HG03469 (cell line): ENCODE measurements around the gene SUPT3H.

Experiments used
- ATAC-seq: cut with Tn5 transposase; IDR thresholded peaks from one replicate; pipeline ENCODE4 v1.9.1; 2021; ENCODE audit warnings: mild to moderate bottlenecking, moderate library complexity, moderate number of reproducible peaks; ENCODE audit not compliant: unreplicated experiment

Gene SUPT3H

GRCh38 chr6:45377554-45378333 lies at the start of gene SUPT3H:
SUPT3H (minus strand) TSS chr6:45377934.
- ATAC-seq = peak; percentile 81

- ATAC-seq = no peak
These were observed 48.5 kb upstream of the SUPT3H start for GRCh38 chr6:45426251-45426650.

DNA sequence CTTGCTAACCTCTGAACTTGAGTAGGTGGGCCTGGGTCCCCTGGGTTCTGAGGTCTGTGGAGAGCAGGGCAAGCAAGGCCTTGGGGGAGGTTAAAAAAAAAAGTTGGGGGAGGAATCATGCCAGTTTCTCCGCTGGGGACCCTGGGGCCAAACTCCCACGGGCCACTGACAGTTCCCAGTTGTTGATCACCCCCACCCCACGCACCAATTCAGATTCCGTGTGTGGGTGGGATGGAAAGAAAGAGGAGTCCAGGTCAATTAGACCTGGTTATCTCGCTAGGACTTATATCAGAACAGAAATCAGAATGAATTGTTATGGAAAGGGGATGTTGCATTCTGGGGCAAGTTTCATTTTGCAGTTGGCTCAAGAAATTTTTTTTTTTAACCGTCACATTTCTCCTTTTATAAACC lies 46.7 kb upstream of the SUPT3H start:
- no peak for ATAC-seq

DNA sequence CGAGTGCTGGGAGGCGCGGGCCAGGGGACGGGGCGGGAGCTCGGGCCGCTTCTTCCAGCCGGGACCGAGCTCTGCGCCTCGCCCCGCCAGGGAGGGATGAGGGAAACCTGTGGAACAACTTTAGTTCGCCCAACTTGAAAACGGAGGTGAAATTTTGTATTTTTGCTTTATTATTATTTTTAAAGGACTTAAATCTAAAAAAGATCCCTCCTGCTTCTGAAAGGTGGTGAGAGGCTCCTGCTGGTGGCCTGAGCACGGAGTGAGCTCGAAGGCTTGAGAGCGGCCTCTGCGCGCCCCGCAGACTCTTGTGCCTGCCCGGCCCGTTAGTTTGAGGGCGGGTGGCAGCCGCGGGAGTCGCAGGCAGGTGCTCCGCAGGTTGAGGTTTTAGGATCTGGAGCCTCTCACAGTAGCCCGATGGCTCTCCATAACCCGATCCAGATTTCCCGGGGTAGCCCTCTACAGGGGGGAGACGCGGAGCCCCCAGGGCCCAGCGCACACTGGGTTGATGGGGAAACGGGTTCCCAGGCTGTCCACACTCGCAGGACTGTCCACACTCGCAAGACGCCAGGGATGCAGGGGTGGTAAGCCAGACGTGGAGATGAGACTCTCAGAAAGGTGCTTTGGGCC lies 46.2 kb upstream of the SUPT3H start:
- ATAC-seq = no peak

DNA sequence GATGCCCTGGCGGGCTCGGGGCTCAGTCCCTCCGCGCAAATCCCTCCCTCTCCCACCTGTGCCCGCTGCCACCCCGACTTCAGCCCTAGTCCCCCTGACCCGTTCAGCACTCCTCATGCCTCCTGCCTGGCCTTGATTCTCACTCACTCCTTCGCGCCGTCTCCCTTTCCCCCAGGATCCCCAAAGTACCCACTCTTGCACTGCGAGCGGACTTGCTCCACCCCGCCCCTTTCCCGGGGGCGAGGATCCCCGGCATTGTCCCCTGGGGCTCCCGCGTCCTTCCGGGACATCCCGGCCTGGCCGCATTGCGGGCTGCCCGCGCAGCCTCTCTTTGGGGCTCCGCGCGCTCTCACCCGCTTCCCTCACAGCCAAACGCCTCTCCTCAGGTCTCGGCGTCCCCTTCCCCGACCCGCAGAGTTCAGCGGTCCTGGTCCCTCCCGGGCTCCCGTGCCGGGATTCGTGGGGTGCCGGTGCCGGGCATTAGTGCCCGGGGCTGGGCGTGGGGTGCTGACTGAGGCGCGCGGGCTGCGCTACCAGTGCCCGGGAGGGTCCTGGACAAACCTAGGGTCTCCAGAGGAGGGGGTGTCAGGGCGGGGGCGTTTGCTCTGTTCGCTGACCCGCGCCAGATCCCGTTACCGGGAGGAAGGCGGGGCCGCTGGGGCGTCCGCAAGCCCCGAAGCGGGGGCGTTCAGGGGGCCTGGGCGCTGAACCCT lies 45.5 kb upstream of the SUPT3H start:
- no peak for ATAC-seq

DNA sequence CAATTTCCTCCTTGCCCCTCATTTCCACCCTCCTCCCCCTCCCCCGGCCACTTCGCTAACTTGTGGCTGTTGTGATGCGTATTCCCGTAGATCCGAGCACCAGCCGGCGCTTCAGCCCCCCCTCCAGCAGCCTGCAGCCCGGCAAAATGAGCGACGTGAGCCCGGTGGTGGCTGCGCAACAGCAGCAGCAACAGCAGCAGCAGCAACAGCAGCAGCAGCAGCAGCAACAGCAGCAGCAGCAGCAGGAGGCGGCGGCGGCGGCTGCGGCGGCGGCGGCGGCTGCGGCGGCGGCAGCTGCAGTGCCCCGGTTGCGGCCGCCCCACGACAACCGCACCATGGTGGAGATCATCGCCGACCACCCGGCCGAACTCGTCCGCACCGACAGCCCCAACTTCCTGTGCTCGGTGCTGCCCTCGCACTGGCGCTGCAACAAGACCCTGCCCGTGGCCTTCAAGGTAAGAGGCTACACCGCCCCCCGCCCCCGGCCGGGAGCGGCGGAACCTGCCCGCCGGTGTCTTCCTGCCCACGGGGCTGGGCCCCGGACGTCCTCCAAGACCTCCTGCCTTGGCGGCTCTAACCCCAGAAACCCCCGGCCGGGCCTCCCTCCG lies 44.9 kb upstream of the SUPT3H start:
- ATAC-seq = no peak

GRCh38 chr6:45421709-45422502 lies 44.2 kb upstream of the SUPT3H start:
- no peak for ATAC-seq

DNA sequence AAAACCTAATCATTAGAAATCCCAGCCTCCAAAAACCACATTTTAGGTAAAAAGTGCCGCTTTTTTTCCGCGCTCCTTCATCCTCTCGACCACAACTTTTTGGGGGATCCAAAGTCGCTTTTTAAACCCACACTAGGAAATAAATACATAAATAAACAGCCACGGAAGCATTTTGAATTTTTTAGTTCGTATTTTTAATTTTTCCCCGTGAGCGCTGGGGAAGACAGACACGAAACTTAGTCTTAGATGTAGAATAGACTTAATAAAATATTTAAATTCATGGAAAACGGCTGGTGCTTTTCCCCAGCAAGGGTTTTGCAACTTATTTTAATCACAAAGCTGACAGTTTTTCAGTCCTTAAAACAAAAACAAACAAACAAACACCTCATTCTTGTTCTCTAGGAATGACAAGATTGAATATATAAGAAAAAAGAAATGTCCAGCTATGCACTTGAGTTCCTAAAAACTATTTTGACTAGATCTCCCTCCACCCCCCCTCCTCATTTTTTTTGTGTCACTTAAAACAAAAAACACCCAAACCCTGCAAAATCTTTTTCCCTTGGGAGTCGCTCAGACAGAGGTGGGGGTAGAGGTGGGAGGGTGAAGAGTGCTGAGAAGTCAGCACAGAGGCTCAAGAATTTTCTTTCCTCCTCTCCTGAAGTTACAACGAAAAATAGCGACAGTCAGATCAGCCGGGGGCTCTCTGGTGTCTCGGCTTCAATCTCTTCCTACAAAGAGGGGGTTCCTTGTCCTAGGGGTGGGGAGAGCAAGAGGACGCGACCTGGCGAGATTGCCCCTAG lies 43.4 kb upstream of the SUPT3H start:
- ATAC-seq = no peak

- ATAC-seq = no peak
These were observed 42.6 kb upstream of the SUPT3H start for GRCh38 chr6:45420083-45420908.

DNA sequence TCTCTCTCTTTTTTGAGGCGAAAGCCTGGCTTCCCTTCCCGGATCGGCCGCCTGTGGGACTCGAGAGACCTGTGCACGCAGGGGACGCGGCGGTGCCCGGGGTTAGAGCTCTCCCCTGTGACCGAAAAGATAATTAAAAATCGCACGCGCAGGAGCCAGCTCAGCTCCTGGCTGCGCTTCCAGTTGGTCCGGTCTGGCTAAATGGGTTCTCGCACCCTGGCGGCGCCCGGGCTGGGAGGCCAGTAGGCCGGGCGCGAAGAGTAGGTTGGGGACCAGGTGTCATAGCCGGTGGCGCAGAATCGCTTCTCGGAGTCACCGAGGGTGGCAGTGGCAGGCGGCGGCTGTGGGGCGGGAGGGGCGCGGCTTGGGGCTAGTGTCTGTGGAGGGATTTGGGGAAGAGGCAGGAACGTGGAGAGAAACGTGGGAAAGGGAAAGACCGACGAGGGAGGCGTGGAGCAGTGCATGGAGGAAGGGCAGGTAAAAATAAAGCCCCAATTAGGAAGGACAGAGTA lies 41.9 kb upstream of the SUPT3H start:
- ATAC-seq = no peak

GRCh38 chr6:45417436-45417835 lies 39.7 kb upstream of the SUPT3H start:
- ATAC-seq = no peak

DNA sequence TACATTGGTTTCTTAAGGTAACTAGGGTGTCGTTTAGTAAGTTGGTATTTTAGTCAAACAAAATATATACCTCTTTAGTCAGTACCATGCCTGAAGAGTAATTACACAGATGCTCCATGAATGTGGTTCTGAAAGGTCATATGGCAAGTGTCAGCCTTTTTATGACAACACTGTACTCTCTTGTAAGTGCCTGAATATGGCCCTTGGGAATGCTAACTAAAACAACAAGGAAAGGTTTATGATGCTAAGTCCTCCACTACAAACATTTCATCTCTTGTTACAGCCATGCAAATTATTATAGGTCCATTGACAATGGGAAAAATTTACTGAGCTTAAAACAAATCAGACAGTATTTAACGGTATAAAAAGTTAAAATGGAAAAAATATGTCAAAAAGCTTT lies 39.0 kb upstream of the SUPT3H start:
- ATAC-seq = no peak

DNA sequence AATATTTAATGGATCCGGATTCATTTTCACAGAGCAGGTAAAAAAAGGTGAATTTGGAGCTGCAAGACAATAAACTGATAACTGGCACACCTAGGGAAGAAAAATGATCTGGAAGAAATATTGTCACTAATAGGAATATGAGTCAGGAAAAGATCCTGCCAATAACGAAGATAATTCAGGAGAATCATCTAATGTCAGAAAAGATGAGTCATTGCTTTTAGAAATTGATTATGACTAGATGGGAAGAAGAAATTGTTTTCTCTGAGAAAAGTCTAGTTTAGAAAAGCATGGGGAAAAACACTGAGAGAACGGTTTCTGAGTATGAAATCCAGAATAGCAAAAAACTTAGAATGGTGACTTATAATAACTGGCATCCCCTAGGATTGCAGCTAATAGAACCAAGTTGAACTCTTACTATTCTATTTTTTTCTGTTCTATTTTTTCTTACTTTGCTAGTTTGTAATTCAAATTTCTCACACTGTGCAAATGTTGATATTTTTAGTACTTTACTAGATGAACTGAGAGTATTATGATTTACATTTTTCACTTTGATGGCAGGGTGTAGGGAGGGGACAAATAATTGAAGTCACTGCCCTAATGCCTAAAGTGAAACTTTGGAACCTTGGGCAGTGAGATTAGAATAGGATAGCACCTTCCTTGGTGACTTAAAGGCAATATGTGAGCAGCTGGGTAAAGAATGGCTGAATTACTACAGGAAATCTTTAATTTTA lies 38.2 kb upstream of the SUPT3H start:
- ATAC-seq = no peak

DNA sequence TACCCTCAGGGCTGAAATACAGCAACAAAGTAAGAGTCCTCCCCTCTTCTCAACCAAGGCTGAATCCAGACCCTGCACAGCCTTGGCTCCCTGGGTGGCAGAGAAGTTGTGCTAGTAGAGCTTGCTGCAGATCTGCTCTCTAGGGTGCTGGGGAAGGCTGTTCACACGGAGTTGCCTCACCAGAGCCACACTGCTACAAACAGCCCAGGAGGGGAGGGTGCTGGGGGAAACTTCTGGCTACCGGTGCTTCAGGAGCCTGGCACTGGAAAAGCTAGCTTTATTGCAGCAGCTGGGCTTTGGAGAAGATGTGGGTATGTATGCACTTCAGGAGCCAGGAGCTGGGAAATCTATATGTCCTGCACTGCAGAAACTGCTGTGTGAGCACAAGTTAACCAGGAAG lies 37.6 kb upstream of the SUPT3H start:
- ATAC-seq = no peak

DNA sequence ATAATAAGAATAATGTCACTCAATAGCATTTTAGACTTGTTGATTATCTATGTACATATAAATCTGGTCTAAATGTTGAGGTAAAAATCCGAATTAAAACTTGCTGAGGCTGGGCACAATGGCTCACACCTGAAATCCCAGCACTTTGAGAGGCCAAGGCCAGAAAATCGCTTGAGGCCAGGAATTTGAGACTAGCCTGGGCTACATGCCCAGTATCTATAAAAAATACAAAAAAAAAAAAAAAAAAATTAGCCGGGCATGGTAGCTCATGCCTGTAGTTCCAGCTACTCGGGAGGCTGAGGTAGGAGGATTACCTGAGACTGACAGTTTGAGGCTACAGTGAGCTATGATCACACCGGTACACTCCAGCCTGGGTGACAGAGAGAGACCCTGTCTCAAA lies 34.2 kb upstream of the SUPT3H start:
- ATAC-seq = no peak

DNA sequence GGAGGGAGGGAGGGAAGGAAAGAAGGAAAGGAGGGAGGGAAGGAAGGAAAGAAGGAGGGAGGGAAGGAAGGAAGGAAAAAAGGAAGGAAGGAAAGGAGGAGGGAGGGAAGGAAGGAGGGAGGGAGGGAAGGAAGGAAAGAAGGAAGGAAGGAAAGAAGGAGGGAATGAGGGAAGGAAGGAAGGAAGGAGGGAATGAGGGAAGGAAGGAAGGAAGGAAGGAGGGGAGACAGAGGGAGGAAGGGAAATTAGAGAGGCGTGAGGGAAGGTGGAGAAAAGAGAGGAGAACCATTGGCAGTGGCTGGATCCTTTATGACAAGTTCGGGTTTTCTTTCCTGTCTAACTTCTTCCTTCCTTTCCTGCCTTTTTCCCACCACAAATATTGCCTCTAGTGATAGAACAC lies 22.3 kb upstream of the SUPT3H start:
- no peak for ATAC-seq

- ATAC-seq = no peak
These were observed 20.5 kb upstream of the SUPT3H start for GRCh38 chr6:45398075-45398813.
